Loucy (cell line): ENCODE data around the gene TTLL3.
"Not testable (repeated sequence)": the region's sequence is repeated elsewhere in the genome, so short reads cannot be mapped to it uniquely, and the experiment has no call there.

ENCODE experiments used
- CTCF ChIP-seq: fragments of 200-600 bp; sonication (generic); conservative IDR thresholded peaks from 2 replicates; pipeline ENCODE4 v1.5.1; 2014; ENCODE audit warnings: mild to moderate bottlenecking, antibody characterized with exemption, low read length
- EZH2phosphoT487 ChIP-seq: fragments of 200-600 bp; IDR thresholded peaks from 2 replicates; pipeline ENCODE4 v1.6.1; 2018; ENCODE audit warnings: antibody characterized with exemption, mild to moderate bottlenecking, moderate library complexity, borderline replicate concordance

GRCh38 chr3:9865125-9865637 is 55.1 kb downstream of the TTLL3 start:
- not testable (repeated sequence) for TF ChIP-seq CTCF, EZH2phosphoT487
